Measurements from ENCODE around the gene GRID1.
"Not testable (repeated sequence)": the region's sequence is repeated elsewhere in the genome, so short reads cannot be mapped to it uniquely, and the experiment has no call there.

GRCh38 chr10:86175476-86175875 lies 191.1 kb downstream of the GRID1 start:
- not testable (repeated sequence) for TF ChIP-seq POLR2AphosphoS5 (IDR thresholded peaks at IDR 0.05; ENCODE audit: low read depth, low read length); TAF1 (IDR thresholded peaks at IDR 0.05; ENCODE audit: low read depth, low read length); PAX5 (IDR thresholded peaks at IDR 0.05; ENCODE audit: insufficient read depth, low read length, severe bottlenecking); POLR2A (IDR thresholded peaks at IDR 0.05; ENCODE audit: low read depth, low read length); SPI1 (IDR thresholded peaks at IDR 0.05; ENCODE audit: low read depth, low read length)

Measured in GM12891 (cell line).